Large intestine (tissue), 3 donors: ENCODE data around the gene SGCE. TPM values are rescaled to one million over a fixed set of nuclear protein-coding genes. Genes with fewer than 3 reads are reported as not detected.

Experiments used
- DNase-seq, 2 donors: peaks; one replicate each; pipeline versions ENCODE4 v3.0.0 to v3.0.0-alpha.2; 2013
- H3K27ac ChIP-seq: one replicate; pipeline ENCODE4 v1.5.1; 2013; ENCODE audit warnings: low read length
- H3K27me3 ChIP-seq: 2 replicates; pipeline ENCODE4 v1.6.1; 2013; ENCODE audit warnings: low read length; ENCODE audit not compliant: control insufficient read depth, insufficient read depth
- H3K36me3 ChIP-seq: 2 replicates; pipeline ENCODE4 v1.6.1; 2013; ENCODE audit warnings: low read length; ENCODE audit not compliant: control insufficient read depth, insufficient read depth
- H3K4me1 ChIP-seq: one replicate; pipeline ENCODE4 v1.6.1; 2013; ENCODE audit warnings: low read length; ENCODE audit not compliant: control insufficient read depth, insufficient read depth
- H3K4me3 ChIP-seq: one replicate; pipeline ENCODE4 v1.5.1; 2013; ENCODE audit warnings: low read length
- H3K9me3 ChIP-seq: one replicate; pipeline ENCODE4 v1.6.1; 2013; ENCODE audit warnings: mild to moderate bottlenecking, low read depth, low read length, moderate library complexity; ENCODE audit not compliant: control insufficient read depth
- WGBS: methylation state at CpG from one replicate; pipeline ENCODE4 v1.1.5; 2013; ENCODE audit warnings: low lambda C conversion rate; ENCODE audit not compliant: insufficient coverage; 5-methylcytosine and 5-hydroxymethylcytosine counted together
- polyA plus RNA-seq: library from polyadenylated mRNA; unstranded; fragments of 120-200 nt; gene quantifications from one replicate; pipeline ENCODE4 v1.2.1, GENCODE V29; 2013

The SGCE gene
- polyA plus RNA-seq, 1 donor, result 36.2 TPM

- WGBS, result no CpG with 5 or more reads among the region's 1 CpG
- no peak overlapping the region for H3K4me3 ChIP-seq
- no peaks in the 10 kb centered on the region for H3K4me1 ChIP-seq
- H3K27me3 ChIP-seq, result no peaks in the 10 kb centered on the region
- DNase-seq, result no peak
- H3K9me3 ChIP-seq, result no peaks in the 10 kb centered on the region
- H3K36me3 ChIP-seq, result no peaks in the 10 kb centered on the region
- no peak overlapping the region for H3K27ac ChIP-seq
Observed at GRCh38 chr7:94683066-94683465, 27.1 kb upstream of the SGCE start.

GRCh38 chr7:94679358-94679757 is 23.4 kb upstream of the SGCE start:
- no CpG with 5 or more reads among the region's 1 CpG for WGBS
- no peaks in the 10 kb centered on the region for H3K36me3 ChIP-seq
- no peak overlapping the region for H3K27ac ChIP-seq
- no peaks in the 10 kb centered on the region for H3K9me3 ChIP-seq
- no peaks in the 10 kb centered on the region for H3K4me1 ChIP-seq
- no peaks in the 10 kb centered on the region for H3K27me3 ChIP-seq
- DNase-seq, result no peak
- H3K4me3 ChIP-seq, result no peak overlapping the region

- H3K27me3 ChIP-seq, result no peaks in the 10 kb centered on the region
- no peak overlapping the region for H3K4me3 ChIP-seq
- H3K36me3 ChIP-seq, result no peaks in the 10 kb centered on the region
- H3K27ac ChIP-seq, result no peak overlapping the region
- H3K4me1 ChIP-seq, result no peaks in the 10 kb centered on the region
- WGBS, result no CpG with 5 or more reads among the region's 3 CpGs
- DNase-seq, result no peak
- no peaks in the 10 kb centered on the region for H3K9me3 ChIP-seq
Observed at GRCh38 chr7:94676431-94676830, 20.5 kb upstream of the SGCE start.

GRCh38 chr7:94675356-94675755 is 19.4 kb upstream of the SGCE start:
- Histone ChIP-seq H3K27me3 (no peaks in the 10 kb centered on the region), H3K9me3 (no peaks in the 10 kb centered on the region), H3K27ac (no peak overlapping the region), H3K4me1 (no peaks in the 10 kb centered on the region), H3K36me3 (no peaks in the 10 kb centered on the region), H3K4me3 (no peak overlapping the region)
- 95% methylated on average over 4 of the region's 8 CpGs for WGBS
- DNase-seq, result no peak

GRCh38 chr7:94671444-94672235 is 15.7 kb upstream of the SGCE start:
- Histone ChIP-seq H3K27ac (no peak overlapping the region), H3K4me3 (no peak overlapping the region), H3K36me3 (no peaks in the 10 kb centered on the region), H3K4me1 (no peaks in the 10 kb centered on the region), H3K9me3 (no peaks in the 10 kb centered on the region), H3K27me3 (no peaks in the 10 kb centered on the region)
- no CpG with 5 or more reads among the region's 4 CpGs for WGBS
- no peak for DNase-seq

DNA sequence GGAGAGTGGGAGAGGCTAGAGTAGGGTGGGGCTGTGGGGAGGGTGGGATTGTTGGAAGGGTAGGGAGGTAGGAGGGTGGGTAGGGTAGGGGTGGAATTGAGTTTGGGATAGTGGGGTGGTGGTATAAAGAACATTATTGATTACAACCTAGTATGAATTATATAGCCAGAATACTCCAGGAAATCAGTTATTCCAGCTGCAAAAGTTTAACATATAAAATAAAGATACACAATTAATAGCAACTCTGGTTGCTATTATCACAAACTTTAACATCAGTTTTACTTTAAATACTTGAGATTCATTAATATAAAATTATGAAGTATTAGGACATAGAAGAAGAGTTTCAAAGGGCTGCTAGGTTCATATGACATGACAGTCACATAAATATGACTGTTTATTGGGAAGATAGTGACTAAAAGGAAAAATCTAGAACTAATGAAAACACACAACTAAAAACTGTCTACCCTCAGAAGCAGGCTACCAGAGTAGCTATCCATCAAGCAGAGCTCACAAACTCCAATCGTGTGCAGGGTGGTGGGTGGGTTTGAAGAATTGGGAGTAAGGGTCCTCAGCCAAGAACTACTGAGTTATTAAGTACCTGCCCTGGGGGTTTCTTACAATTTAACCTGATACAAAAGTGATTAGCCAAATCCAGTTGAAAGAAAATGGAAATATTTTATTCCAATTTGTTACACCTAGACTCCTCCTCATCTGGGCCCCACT is 14.0 kb upstream of the SGCE start:
- WGBS, result no CpG with 5 or more reads among the region's 1 CpG

GRCh38 chr7:94666879-94667587 is 11.1 kb upstream of the SGCE start:
- no peaks in the 10 kb centered on the region for H3K4me1 ChIP-seq
- DNase-seq, result no peak
- no peaks in the 10 kb centered on the region for H3K27me3 ChIP-seq
- H3K36me3 ChIP-seq, result no peaks in the 10 kb centered on the region
- H3K27ac ChIP-seq, result no peak overlapping the region
- H3K9me3 ChIP-seq, result peaks cover 17% of the 10 kb centered on the region
- H3K4me3 ChIP-seq, result no peak overlapping the region
- 88% methylated on average over 1 of the region's 3 CpGs for WGBS

More for the DNA sequence above, 14.0 kb upstream of the SGCE start:
- H3K27ac ChIP-seq, result no peak overlapping the region
- DNase-seq, result no peak
- peaks cover 5% of the 10 kb centered on the region for H3K9me3 ChIP-seq
- H3K4me1 ChIP-seq, result no peaks in the 10 kb centered on the region
- no peaks in the 10 kb centered on the region for H3K36me3 ChIP-seq
- no peaks in the 10 kb centered on the region for H3K27me3 ChIP-seq
- no peak overlapping the region for H3K4me3 ChIP-seq

- H3K36me3 ChIP-seq, result no peaks in the 10 kb centered on the region
- DNase-seq, result no peak
- no peak overlapping the region for H3K4me3 ChIP-seq
- H3K4me1 ChIP-seq, result no peaks in the 10 kb centered on the region
- H3K9me3 ChIP-seq, result peaks cover 17% of the 10 kb centered on the region
- no peak overlapping the region for H3K27ac ChIP-seq
- no CpG with 5 or more reads among the region's 18 CpGs for WGBS
- no peaks in the 10 kb centered on the region for H3K27me3 ChIP-seq
Observed at GRCh38 chr7:94665426-94665825, 9.5 kb upstream of the SGCE start.

GRCh38 chr7:94664023-94664422 is 8.1 kb upstream of the SGCE start:
- H3K4me1 ChIP-seq, result no peaks in the 10 kb centered on the region
- DNase-seq, result no peak
- H3K36me3 ChIP-seq, result no peaks in the 10 kb centered on the region
- H3K4me3 ChIP-seq, result no peak overlapping the region
- no peak overlapping the region for H3K27ac ChIP-seq
- no peaks in the 10 kb centered on the region for H3K27me3 ChIP-seq
- H3K9me3 ChIP-seq, result peaks cover 17% of the 10 kb centered on the region
- WGBS, result no CpG with 5 or more reads among the region's 23 CpGs

DNA sequence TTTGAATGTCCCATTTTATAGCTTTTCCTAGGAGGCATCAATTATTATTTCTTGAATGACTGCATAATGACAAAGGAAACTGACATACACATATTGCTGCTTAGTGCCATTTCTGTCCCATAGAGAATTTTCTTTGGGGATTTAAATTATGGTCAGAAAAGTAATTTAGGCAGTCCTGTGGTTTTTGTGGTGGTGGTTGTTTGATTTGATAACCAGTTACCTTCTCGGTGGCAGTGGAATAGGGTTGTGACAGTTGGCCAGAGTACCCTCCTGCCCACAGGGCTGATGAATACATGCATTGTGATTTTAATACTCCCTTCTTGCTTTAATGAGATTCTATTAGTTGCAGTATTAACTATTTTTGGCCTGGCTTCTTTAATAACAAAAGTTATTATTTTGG is 6.6 kb upstream of the SGCE start:
- Histone ChIP-seq H3K4me3 (no peak overlapping the region), H3K9me3 (peaks cover 27% of the 10 kb centered on the region), H3K4me1 (no peaks in the 10 kb centered on the region), H3K27me3 (no peaks in the 10 kb centered on the region), H3K36me3 (no peaks in the 10 kb centered on the region), H3K27ac (no peak overlapping the region)
- no CpG with 5 or more reads among the region's 1 CpG for WGBS
- no peak for DNase-seq
